ENCODE data around the gene NOL4L. TPM values are rescaled to one million over a fixed set of nuclear protein-coding genes. Genes with fewer than 3 reads are reported as not detected.

NOL4L gene
- total RNA-seq, 4 donors from 2014 or later, result 45.6 to 105 (median 85.9) TPM

DNA sequence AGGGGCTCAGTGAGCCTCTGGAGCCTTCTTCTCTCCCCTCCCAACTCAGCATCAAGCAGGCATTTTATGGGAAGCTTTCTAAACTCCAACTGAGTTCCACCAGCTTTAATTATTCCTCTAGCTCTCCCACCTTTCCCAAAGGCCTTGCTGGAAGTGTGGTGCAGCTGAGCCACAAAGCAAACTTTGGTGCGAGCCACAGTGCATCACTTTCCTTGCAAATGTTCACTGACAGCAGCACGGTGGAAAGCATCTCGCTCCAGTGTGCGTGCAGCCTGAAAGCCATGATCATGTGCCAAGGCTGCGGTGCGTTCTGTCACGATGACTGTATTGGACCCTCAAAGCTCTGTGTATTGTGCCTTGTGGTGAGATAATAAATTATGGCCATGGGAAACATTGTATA is 148.2 kb downstream of the NOL4L start:
- Histone ChIP-seq H3K4me3 (no peak overlapping the region), H3K27ac (no peak overlapping the region), H3K9me3 (no peaks in the 10 kb centered on the region), H3K4me1 (no peaks in the 10 kb centered on the region), H3K27me3 (no peaks in the 10 kb centered on the region), H3K36me3 (peaks cover 0 to 54% (median 26%) of the 10 kb centered on the region in 4 donors)
- in situ Hi-C loops (cut with MboI; ENCODE audit: low pct_ligation_motif_present in 1 of 4, low pct_unique_long_range_greater_than_20kb in 1 of 4, low sequenced_read_pairs in 3 of 4) (no loop called here), intact Hi-C loops (cut with DNase I; ENCODE audit: low total_unique reads) (no loop called here)
- TF ChIP-seq POLR2A (IDR thresholded peaks at IDR 0.05), result no peak
- TF ChIP-seq POLR2AphosphoS5 (IDR thresholded peaks at IDR 0.05), result no peak
- TF ChIP-seq, protein P1, sequence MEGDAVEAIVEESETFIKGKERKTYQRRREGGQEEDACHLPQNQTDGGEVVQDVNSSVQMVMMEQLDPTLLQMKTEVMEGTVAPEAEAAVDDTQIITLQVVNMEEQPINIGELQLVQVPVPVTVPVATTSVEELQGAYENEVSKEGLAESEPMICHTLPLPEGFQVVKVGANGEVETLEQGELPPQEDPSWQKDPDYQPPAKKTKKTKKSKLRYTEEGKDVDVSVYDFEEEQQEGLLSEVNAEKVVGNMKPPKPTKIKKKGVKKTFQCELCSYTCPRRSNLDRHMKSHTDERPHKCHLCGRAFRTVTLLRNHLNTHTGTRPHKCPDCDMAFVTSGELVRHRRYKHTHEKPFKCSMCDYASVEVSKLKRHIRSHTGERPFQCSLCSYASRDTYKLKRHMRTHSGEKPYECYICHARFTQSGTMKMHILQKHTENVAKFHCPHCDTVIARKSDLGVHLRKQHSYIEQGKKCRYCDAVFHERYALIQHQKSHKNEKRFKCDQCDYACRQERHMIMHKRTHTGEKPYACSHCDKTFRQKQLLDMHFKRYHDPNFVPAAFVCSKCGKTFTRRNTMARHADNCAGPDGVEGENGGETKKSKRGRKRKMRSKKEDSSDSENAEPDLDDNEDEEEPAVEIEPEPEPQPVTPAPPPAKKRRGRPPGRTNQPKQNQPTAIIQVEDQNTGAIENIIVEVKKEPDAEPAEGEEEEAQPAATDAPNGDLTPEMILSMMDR (IDR thresholded peaks at IDR 0.05), result no peak
- no peak for TF ChIP-seq EP300 (IDR thresholded peaks at IDR 0.05; ENCODE audit: low read depth)
- WGBS, 2 donors (ENCODE audit: low coverage in 1 of 2), result 97% methylated on average over 7 of the region's 7 CpGs; no CpG with 5 or more reads in 1 of the 2 donors
- no peak for DNase-seq

GRCh38 chr20:32436142-32436861 is 148.8 kb downstream of the NOL4L start:
- WGBS, 2 donors (ENCODE audit: low coverage in 1 of 2), result 95% methylated on average over 11 of the region's 11 CpGs; no CpG with 5 or more reads in 1 of the 2 donors
- no peak for DNase-seq
- intact Hi-C loops (cut with DNase I; ENCODE audit: low total_unique reads), result no loop called here
- Histone ChIP-seq H3K9me3 (no peaks in the 10 kb centered on the region), H3K4me3 (no peak overlapping the region), H3K27me3 (no peaks in the 10 kb centered on the region), H3K27ac (no peak overlapping the region), H3K4me1 (no peaks in the 10 kb centered on the region), H3K36me3 (peaks cover 0 to 56% (median 30%) of the 10 kb centered on the region in 4 donors)
- TF ChIP-seq EP300 (IDR thresholded peaks at IDR 0.05; ENCODE audit: low read depth) (no peak), POLR2A (IDR thresholded peaks at IDR 0.05) (no peak), POLR2AphosphoS5 (IDR thresholded peaks at IDR 0.05) (no peak)
- TF ChIP-seq, protein P1 (IDR thresholded peaks at IDR 0.05), result no peak
- in situ Hi-C loops (cut with MboI; ENCODE audit: low pct_ligation_motif_present in 1 of 4, low pct_unique_long_range_greater_than_20kb in 1 of 4, low sequenced_read_pairs in 3 of 4), result no loop called here

DNA sequence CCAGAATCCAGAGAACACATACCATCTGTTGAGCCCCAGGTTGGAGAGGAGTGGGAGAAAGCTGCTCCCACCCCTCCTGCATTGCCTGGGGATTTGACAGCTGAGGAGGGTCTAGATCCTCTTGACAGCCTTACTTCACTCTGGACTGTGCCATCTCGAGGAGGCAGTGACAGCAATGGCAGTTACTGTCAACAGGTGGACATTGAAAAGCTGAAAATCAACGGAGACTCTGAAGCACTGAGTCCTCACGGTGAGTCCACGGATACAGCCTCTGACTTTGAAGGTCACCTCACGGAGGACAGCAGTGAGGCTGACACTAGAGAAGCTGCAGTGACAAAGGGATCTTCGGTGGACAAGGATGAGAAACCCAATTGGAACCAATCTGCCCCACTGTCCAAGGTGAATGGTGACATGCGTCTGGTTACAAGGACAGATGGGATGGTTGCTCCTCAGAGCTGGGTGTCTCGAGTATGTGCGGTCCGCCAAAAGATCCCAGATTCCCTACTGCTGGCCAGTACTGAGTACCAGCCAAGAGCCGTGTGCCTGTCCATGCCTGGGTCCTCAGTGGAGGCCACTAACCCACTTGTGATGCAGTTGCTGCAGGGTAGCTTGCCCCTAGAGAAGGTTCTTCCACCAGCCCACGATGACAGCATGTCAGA is 149.6 kb downstream of the NOL4L start:
- no peak for DNase-seq
- no peak for TF ChIP-seq POLR2A (IDR thresholded peaks at IDR 0.05)
- no peak for TF ChIP-seq POLR2AphosphoS5 (IDR thresholded peaks at IDR 0.05)
- TF ChIP-seq EP300 (IDR thresholded peaks at IDR 0.05; ENCODE audit: low read depth), result no peak
- TF ChIP-seq, protein P1 (IDR thresholded peaks at IDR 0.05), result no peak
- Histone ChIP-seq H3K27ac (no peak overlapping the region), H3K9me3 (no peaks in the 10 kb centered on the region), H3K4me1 (no peaks in the 10 kb centered on the region), H3K36me3 (peaks cover 0 to 61% (median 34%) of the 10 kb centered on the region in 4 donors), H3K4me3 (no peak overlapping the region), H3K27me3 (no peaks in the 10 kb centered on the region)
- whole genome bisulfite sequencing, 2 donors (ENCODE audit: low coverage in 1 of 2), result 98% methylated on average over 12 of the region's 12 CpGs; no CpG with 5 or more reads in 1 of the 2 donors
- intact Hi-C loops (cut with DNase I; ENCODE audit: low total_unique reads), result no loop called here
- in situ Hi-C loops (cut with MboI; ENCODE audit: low pct_ligation_motif_present in 1 of 4, low pct_unique_long_range_greater_than_20kb in 1 of 4, low sequenced_read_pairs in 3 of 4), result no loop called here

GRCh38 chr20:32434434-32434833 is 150.7 kb downstream of the NOL4L start:
- Histone ChIP-seq H3K36me3 (peaks cover 0 to 72% (median 40%) of the 10 kb centered on the region in 4 donors), H3K4me3 (no peak overlapping the region), H3K27ac (no peak overlapping the region), H3K4me1 (no peaks in the 10 kb centered on the region), H3K27me3 (no peaks in the 10 kb centered on the region), H3K9me3 (no peaks in the 10 kb centered on the region)
- intact Hi-C loops (cut with DNase I; ENCODE audit: low total_unique reads), result no loop called here
- TF ChIP-seq POLR2AphosphoS5 (IDR thresholded peaks at IDR 0.05), result no peak
- TF ChIP-seq, protein P1 (IDR thresholded peaks at IDR 0.05), result no peak
- WGBS, 2 donors (ENCODE audit: low coverage in 1 of 2), result 92 to 100% methylated on average over 1 to 19 of the region's 19 CpGs
- in situ Hi-C loops (cut with MboI; ENCODE audit: low pct_ligation_motif_present in 1 of 4, low pct_unique_long_range_greater_than_20kb in 1 of 4, low sequenced_read_pairs in 3 of 4), result no loop called here
- no peak for DNase-seq
